HS-27A (cell line): Measurements from ENCODE around the gene SH3BGRL3.
"Not testable (repeated sequence)": the region's sequence is repeated elsewhere in the genome, so short reads cannot be mapped to it uniquely, and the experiment has no call there.

ENCODE experiments used
- DNase-seq: peaks from one replicate; pipeline ENCODE4 v3.0.0-alpha.2; 2012; ENCODE audit warnings: low read depth, missing footprints

SH3BGRL3 gene

DNA sequence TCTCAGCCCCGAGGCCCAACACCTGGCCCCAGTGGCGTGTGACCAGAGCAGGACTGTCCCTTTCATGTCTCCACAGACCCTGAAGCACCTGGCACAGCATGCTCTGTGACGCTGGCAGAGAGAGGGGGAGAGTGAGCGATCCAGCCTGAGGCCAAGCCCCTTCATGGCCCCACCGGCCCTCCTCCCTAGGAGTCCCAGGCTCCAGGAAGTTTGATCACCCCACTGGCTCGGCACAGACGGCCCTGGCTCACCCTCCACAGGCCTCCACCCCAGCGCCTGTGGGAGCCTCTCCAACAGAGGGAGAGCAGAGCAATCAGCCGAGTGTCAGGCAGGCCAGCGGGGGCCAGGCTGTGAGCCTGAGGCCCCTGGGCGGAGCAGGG, 11.0 kb downstream of the SH3BGRL3 start:
- DNase-seq = no peak

DNA sequence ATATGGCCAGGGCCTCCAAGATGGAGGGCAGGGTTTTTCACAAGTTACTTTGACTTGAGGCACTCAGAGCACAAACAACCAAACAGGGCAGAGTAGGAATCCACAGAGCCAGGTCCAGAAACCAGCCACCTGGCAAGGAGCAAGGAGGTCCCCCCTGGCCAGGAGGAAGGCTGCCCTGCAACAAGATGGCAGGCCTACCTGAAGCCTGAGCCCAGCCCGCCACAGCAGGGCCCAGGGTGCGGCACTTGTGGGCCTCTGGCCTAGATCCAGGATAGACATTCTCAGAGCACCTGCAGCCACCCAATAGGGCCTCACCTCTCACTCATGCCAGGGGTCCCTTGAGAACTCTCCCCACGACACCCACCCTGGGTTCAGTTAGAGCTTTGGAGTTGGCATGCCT, 11.5 kb downstream of the SH3BGRL3 start:
- no peak for DNase-seq

DNA sequence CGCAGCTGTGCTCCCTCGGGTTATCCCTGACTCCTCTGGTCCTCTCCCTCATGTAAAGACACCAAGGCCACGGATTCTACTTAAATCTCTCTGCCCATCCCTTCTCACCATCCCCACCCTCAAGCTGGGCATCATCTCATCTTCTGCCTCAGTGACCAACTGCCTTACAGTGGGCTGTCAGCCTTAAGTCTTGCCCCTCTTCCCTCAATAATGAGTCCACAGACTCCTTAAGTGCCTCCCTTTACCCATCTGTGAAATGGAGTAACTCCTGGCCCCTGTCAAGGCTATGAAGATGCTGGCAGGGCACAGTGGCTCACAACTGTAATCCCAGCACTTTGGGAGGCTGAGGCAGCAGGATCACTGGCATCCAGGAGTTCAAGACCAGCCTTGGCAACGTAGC, 12.1 kb downstream of the SH3BGRL3 start:
- DNase-seq = no peak

DNA sequence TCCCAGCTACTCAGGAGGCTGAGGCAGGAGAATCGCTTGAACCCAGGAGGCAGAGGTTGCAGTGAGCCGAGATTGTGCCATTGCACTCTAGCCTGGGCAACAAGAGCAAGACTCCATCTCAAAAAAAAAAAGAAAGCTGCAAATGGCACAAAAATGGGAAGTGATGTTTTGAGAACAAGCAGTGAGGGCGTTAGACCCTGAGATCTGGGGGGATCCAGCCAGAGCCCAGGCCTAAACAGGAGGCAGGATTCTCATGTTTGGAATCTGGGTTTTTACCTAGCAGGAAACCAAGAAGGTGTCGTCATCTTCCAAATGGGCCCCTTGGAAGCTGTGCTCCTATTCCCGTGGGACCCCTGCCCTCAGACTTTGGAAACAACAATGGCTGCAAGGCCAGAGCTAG, 12.8 kb downstream of the SH3BGRL3 start:
- not testable (repeated sequence) for DNase-seq

DNA sequence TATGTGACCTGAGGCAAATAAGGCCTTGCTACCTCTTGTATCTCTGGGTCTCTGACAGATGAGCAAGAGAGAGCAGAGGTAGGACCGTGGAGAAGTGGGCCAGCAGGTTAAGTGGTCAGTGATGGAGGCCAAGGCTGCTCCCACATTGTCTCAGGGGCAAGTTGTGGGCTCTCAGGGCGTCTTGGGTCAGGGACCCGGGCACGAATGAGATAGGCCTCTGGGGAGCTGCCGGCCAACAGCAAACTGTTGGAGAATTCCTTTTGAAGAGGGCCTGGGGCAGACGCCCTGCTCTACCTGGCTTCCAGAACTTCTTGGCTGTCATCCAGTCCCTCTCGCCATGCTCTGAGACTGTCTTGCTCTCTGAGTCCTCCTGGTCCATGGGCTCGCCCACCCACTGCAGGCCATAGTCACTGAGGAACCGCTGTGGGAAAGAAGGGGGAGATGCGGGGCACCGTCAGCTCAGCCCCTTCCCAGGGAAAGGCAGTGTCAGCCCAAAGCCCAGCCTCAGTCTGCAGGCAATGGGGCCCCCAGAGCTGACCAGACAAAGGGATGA, 14.1 kb downstream of the SH3BGRL3 start:
- no peak for DNase-seq

DNA sequence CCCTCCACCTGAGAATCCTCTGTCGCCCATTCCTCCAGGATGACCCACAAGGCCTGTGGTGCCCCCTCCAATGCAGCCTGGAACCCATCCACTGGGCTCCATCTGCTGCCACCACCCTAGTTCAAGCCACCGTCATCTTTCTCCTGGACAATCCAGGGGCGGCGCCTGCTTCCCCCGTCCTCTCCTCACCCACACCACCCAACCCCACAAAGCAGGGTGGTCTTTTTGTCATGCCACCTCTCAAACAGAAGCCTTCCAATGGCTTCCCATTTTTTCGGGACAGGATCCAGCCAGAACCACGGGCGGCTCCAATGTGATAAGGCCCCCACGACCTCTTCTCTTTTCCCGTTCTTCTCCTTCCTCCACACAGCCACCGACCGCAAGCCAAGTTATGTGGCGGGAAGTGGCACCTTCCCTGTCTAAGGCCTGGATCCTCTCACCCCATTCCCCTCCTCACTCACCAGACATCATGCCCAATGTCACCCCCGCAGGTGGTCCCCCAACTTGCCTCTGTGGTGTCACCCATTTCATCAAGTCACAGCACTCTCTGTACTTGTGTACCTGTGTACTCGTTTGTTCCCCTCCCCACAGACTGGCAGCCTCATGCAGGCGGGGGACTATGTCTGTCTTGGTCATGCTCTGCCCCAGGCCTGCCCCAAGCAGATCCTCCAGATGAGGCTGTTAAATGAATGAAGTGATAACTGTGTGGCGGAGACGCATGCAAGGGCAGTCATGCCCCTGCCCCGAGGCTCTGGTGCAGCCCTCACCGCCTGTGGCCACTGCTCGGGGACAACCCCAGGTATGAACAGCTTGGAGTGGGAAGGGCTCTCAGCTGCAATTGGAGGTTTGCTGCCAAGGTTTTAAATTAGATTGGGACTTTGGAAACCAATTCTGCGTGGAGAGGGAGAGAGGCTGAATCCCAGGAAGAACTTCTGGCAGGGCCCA, 15.6 kb downstream of the SH3BGRL3 start:
- no peak for DNase-seq

DNA sequence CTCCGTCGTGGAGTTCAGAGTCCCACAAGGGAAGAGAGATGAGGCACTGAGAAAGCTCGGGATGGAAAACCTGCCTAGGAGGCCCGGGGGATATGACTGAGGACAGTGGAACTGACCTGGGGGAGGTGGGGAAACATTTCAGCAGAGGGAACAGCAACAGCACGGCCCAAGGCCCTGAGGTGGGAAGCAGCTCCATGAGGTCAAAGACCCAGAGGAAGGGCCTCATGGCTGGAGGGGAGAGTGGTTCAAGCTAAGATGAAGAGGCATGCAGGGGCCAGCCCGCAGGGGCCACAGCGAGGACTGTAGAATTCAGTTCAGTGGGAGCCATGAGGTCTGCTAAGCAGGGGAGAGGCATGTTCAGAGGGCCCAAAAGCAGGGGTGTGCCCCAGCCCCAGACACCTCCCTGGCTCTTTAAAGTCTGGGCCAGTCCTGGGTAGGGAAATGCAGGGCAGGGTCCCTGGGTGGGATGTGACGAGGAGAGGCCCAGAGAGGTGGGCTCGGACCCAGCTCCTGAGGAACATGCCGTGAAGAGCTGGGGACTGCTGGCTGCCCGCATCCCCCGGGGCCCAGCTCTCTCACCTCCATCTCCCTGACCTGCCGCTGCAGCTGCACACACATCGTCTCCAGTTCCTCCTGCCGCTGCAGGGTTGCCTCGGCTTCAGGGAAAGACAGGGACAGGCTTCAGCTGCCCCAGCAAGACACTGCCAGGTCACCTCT, 16.6 kb downstream of the SH3BGRL3 start:
- no peak for DNase-seq

DNA sequence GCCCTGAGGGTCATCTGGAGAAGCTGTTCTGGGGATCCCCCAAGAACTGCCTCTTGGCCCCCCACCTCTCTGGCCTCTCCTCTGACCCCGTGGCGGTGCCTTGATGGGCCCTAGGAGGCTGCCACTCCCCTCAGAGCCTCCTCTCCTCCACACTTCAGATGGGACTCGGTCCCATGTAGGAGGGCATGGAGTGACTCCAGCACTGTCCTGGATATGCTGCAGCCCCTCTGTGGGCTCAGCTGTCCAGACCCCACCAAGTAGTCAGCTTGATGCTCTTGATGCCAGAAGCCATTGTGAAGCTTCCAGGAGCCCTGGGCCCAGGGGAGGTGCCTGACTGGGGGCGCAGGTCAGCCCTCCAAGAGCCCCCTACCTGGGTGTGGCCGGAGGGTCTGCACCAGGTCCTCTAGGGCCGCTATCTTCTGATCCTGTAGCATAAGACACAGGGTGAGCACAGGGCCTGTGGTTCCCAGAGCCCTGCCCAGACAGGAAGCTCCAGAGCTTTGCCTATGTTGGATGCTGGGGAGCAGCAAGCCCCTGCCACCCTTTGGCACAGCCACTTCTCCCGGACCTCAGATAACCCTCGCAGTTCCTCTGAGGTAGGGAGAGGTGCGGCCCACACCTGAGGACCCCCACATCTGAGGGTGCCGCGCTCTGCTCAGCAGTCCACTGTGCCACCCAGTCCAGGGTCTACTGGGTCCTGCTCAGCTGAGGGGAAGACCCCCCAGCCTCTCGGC, 17.3 kb downstream of the SH3BGRL3 start:
- DNase-seq = no peak

DNA sequence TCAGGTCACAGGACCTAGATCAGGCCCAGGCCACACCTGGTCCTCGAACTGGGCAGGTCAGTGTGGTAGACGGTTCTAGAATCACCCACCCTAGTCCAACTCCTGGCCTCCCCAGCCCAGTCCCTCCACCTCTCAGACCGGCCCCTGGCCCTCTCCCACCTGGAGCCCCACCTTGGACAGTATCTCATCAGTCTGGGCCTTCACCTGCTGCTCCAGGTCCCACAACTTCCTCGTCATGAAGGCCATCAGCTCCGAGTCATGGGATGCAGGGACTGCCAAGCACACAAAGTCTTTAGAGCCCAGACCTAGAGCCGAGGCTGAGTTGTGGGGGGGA, 17.9 kb downstream of the SH3BGRL3 start:
- DNase-seq = no peak

DNA sequence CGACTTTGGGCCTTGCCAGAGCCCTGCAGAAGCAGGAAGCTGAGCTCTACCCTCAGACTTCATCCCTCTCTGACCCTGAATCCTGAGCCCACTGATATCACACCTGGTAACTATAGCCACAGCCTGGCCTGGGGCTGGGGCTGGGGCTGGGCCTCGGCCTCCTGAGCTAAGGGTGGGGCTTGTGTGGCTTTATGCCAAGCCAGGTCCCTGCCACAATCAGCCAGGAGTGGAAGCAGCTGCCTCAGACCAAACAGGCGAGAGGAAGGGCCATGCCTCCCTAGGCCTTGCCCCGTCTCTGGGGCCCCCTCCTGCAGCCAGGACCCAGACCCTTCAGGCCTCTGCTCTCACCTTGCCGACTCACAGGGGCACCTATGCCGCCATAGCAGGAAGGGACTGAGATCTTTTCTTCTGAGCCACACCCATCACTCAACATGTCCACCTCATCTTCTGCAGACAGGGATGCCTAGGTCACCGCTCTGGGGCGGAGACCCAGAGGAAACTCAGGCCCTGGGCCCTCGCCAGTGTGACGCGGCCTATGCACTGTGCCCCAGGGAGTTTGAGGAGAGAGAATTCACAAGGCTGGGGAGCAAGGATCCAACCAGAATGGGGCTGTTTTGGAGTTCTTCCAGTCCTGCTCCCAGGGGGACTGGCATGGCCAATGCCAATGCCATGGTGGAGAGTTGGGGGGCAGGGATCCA, 20.8 kb downstream of the SH3BGRL3 start:
- no peak for DNase-seq

DNA sequence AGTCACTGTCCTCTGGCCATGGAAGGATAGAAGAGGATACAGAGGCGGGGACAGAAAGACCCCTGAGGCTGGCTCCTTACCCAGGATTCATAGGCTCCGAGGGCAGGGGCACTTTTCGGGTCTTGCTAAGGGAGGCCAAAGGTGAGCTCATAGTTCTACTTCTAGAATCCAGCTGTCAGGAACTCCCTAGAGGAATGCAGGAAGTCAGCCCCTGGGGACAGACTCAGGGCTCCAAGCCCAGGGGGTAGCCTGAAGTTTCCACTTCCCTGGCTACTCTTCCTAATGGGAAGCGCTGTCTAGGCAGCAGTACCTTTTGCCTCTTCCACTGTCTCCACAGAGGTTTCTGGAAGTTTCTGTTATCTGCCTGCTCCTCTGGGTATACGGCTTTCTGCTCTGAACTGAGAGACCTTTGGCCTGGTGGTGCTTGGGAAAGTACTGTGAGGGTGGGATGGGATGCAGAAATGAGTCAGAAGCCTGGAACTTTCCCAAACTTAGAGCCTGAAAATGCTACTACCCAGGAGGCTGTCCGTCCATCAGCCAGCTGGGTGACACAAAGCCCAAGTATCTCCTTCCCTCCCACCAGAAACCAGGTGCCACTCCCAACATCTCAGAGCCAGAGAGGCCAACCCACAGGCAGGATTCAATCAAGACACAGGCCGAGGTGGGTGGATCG, 23.0 kb downstream of the SH3BGRL3 start:
- peak; percentile 81 for DNase-seq

DNA sequence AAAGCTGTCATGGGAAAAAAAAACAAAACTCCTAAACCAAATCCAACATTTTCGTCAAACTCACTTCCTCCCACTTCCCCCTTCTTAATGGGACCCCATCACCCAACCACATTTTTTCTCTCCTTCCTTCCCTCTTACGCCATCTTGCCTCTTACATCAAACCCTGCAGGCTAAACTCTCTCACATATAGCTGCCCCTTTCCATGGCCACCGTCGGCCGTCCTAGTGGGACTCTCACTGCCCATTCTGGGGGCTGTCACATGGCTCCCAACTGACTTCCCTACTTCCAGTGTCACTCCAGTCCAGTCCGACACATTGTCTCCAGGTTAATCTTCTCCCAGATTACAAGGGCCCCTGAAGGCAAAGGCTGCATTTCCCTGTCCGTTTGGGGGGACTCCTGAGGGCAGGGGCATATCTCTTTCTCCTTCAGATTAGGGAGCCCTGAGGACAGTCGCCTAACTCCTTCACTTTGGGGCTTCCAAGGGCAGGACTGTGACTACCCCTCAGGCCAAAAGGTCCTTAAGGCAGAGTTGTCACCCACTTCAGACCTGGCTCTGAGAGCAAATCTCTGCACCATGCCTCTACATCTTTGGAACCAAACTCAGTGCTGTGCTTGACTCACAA, 25.9 kb downstream of the SH3BGRL3 start:
- no peak for DNase-seq

DNA sequence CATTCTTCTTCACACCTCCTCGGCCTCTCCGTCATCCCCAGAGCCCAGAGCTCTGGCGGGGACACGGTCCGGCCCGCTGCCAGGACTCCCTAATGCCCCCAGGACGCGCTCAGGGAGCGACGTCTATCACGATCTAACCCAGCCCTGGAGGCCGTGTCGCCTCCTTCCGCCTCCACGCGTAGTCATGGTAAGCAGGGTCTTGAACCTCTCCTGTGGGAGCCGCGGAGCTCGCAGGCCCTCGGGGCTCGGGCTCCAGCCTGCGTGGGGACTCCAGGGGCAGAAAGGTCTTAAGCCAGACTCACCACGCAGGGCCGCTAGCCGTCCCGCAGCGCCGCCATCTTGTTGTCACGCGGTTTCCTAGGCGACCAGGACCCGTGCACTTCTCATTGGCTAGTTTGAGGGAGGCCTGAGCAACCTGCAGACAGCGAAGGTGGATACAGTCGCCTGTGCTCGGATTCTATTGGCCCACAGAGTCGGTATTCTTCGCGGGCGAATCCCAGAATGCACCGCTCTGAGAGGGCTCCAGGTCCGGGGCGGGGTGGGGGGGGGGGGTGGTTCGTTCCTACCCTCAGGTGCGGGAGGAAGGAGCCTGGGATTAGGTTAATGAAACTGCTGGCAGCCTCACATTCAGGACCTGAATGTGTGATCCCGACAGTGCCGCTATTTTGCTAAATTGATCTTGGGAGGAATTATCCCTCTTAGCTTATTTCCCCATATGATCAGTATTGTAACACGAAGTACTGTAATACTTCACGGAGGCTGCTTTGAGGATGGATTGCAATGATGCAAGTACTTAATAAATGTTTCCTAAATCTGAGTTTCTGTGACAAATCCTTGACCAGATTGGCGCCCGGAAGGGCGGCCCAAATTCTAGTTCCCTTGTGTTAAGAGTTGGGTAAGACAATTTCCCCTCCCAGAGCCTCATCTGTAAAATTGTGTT, 26.7 kb downstream of the SH3BGRL3 start, which contains the start of gene UBXN11:
UBXN11 (minus strand) TSS at position 347 of the 940 bp plus-strand sequence. CDS start 3,753 bp downstream, outside the sequence.
- DNase-seq = peak; percentile 92

DNA sequence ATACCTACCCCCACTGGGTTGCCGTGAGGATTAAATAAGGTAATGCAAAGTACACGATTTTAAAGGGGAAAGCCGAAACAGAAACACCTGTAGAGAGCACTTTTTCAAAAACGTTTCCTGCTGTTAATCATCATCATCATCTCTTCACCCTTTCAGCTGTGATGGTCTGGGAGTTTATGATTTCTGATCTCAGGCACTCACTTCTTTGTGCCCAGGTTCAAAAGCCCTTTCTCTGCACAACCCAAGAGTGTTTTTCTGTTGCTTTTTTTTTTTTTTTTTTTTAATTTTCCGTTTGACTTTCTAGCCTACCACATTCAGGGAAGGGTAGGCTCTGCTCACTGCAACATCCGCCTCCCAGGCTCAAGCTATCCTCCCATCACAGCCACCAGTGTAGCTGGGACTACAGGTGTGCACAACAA, 27.5 kb downstream of the SH3BGRL3 start:
- no peak for DNase-seq

DNA sequence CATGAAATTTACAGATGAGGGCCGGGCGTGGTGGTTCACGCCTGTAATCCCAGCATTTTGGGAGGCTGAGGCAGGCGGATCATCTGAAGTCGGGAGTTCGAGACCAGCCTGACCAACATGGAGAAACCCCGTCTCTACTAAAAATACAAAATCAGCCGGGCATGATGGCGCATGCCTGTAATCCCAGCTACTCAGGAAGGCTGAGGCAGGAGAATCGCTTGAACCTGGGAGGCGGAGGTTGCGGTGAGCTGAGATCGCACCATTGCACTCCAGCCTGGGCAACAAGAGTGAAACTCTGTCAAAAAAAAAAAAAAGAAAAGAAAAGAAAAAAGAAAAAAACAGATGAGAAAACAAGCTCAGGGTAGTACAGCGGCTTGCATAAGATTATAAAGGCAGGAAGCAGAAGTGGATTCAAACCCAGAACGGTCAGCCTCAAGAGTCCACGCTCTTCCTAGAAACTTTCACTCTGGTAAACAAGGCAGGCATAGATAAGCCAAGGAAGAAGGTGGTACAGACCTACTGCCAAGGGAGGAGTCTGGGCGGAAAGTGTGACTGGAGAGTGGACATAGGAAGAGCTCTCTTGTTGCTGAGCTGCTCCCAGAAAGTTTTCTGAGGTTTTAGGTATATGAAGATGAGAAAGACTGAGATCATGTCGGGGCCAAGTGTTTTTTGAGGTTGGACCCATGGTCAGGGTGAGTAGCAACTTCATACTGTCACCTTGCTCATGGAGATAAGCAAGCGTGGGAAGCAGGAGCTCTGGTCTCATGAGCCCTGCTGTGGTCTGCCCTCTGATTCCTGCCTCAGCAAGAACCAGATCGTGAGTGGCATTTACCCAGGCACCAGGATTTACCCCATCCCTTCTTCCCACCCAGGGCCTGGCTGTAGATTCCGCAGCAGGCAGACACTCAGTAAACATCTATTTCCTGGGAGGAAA, 28.3 kb downstream of the SH3BGRL3 start:
- DNase-seq = not testable (repeated sequence)

DNA sequence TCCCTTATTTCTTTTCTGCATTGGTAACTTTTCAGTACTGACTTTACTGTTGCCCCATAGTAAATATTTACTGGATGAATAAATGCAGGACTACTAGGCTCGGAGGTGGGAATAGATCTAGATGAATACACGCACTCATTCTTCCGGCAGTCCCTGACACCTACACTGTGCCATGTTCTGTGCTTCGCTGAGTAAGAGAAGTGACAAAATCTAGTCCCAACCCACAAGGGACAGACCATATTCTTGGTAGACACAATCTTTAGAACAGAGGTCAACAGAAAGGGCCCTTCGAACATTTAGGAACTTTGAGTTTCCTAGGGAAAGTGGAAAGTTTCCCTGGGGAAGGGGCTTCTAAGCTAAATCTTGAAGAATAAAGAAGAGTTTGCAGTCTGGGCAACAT, 34.6 kb downstream of the SH3BGRL3 start:
- DNase-seq = no peak

DNA sequence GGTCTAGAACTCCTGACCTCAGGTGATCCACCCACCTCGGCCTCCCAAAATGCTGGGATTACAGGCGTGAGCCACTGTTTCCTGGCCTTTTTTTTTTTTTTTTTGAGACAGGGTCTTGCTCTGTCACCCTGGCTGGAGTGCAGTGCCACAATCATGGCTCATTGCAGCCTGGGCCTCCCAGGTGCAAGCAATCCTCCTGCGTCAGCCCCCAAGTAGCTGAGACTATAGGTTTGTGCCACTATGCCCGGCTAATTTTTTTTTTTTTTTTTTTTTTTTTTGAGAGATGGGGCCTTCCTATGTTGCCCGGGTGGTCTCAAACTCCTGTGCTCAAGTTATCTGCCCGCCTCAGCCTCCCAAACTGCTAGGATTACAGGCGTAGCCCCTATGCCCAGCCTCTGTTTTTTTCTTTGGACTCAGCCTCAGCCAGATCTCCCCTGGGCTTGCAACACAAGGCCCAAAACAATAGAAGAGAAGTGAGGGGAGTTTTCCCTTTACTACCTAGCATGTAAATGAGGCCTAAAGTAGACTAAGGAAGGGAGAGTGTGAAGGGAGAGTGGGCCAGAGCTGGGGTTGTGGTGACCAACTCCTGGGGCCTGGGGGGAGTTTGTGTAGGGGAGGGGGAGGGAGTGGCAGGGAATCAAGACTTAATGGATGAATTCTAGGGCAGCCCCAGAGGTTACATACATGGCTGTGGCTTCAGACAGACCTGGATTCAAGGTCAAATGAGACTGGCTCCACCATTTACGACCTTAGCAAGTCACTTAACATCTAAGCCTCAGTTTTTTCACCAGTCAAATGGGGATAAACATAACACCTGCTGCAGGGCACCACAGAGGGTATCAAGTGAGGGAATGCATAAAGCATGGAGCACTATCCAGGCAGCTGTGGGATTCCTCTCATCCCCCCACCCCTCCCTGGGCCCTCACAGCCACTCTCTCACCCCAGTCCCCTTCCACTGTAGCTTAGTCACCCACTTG, 36.3 kb downstream of the SH3BGRL3 start:
- no peak for DNase-seq
